GM19043 (cell line): Measurements from ENCODE around the gene RPS14.
"Not testable (repeated sequence)": the region's sequence is repeated elsewhere in the genome, so short reads cannot be mapped to it uniquely, and the experiment has no call there.

Experiments
- ATAC-seq: cut with Tn5 transposase; IDR thresholded peaks from one replicate; pipeline ENCODE4 v1.9.1; 2021; ENCODE audit warnings: low read depth; ENCODE audit not compliant: unreplicated experiment

The RPS14 gene

DNA sequence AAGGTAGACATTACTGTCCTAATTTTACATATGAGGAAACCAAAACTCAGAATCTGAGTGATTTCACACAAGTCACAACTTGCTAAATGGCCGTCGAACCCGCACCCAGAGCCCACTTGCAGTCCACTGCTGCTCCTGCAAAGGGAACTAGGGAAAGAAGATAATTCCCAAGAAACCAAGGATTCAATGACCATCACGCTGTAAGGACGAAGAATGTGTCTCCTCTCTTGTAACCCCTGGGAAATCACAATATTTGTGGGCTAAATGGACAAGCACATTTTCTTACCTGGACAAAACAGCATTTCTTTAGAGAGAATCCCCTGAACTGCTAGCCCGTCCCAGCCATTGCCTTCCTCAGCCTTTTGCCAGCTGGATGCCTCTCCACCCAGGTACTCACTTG, 2.4 kb downstream of the RPS14 start:
- no peak for ATAC-seq

DNA sequence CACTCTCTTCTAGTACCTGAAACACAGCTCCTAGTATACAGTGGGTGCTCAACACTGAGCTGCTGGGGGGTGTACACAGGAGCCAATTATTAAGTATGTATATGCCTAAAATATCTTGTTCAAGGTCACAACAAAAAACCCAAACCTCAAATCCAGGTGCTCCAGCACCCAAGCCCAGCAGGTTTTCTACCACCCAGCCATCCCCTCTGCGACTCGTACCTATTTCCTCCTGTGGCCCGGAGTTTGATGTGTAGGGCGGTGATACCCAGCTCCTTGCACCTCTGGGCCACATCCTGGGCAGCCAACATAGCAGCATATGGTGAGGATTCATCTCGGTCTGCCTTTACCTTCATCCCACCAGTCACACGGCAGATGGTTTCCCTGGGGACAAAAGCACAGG, 3.0 kb downstream of the RPS14 start:
- ATAC-seq = no peak

DNA sequence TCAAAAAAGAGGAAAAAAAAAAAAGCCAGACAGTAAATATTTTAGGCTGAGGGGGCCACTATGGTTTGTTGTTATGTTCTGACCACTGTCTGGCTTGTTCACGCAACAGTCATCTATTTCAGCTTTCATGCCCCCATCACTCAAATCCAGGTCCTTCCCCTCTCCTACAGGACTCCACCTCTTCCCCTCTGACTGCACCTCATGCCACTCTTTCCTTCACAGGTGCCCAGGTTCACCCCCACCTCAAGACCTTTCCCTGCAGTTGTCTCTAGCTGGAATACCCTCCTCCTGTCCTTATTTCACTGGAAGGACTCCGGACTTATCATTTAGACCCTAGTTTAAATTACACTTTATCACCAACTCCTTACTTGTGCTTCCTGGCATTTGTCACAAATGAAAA, 3.5 kb downstream of the RPS14 start:
- no peak for ATAC-seq

DNA sequence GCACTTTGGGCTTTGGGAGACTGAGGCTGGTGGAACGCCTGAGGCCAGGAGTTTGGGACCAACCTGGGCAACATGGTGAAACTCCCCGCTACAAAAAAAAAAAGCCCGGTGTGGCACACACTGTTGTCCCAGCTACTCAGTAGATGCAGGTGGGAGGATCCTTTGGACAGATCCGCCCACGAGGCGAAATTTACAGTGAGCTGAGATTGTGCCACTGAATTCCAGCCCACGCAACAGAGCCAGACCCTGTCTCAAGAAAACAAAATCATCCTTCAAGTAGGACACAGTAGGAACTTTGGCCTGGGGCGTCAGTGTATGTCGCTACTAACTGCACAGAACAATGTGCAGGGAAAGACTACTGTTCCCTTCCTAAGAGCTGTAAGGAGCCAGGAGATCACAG, 4.8 kb downstream of the RPS14 start:
- no peak for ATAC-seq

DNA sequence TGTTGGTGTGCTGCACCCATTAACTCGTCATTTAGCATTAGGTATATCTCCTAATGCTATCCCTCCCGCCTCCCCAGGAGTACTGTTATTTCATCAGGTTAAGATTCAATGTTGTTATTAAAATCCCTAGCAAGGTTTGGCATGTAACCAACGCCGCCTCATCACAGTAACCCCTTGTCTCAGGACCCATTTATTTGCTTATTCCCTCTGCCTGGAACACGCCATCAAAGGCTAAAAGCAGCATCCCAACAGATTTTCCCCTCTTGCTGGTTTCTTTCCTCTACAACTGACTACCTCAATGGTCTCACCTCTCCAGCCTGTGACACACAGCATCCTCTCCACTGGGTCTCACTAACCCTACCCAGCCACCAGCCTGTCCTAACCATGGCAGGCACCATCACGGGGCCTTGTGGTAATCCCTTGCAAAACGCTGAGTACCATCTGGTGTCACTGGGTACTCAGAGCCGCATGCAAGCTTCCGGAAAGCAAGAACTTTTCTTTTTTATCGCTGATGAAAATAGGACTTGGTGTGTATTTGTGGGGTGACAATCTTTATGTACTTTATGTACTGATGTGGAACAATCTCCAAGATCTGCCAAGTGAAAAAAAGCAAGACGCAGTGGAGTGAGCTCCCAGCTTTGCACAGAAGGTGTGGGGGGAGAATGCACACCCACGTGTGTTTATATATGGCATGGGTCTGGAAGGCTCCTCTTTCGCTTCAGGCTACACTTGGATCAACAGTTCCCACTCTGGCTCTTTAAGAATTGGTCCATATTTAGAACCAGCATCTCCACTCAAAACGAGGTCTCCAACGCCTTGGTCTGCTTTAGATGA, 6.1 kb downstream of the RPS14 start:
- no peak for ATAC-seq

DNA sequence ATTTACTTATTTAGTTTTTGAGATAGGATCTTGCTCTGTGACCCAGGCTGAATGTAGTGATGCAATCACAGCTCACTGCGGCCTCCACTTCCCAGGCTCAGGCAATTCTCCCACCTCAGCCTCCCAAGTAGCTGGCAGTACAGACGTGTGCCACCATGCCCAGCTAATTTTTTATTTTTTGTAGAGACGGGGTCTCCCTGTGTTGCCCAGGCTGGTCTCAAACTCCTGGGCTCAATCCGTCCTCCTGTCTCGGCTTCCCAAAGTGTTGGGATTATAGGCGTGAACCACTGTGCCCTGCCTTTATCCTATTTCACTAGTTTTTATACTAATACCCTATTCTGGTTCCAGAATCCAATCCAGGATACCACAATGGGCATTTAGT, 6.8 kb downstream of the RPS14 start:
- ATAC-seq = no peak

DNA sequence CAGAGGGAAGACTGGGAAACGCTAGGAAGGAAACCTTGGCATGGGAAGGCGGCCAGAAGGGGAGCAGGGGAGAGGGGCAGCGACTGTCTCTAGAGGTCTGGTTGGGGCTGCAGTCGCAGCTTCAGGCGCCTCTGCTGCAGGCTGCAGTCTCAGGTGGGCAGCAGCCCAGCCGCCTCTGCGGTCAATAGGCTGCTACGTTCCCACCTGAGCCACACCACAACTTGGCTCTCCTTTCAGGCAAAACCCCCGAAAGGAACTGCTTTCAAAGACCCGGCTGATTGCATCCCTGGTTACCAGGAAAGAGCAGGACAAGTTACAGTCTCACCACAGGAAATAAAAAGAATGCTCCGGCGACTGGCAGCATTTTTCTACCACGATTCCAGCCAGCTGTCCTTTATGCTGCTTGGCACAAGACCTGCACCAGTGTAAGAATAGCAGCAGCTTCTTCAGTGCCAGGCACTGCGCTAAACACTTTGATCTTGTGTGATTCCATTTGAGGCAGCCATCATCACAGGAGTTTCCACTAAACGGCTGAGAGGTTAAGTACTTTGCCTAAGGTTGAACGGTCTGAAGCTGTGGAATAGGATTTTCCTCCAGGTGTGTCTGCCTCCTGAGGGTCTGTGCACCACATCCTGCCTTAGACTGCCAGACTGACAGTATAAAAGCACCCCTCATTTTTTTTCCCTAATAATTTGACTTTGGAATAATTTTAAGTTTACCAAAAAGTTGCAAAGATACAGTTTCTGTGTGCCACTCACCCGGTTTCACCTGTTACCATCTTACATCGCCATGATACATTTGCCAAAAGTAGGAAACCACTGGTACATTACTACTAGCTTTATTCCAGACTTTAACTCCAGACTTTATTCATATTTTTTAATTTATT, 7.5 kb downstream of the RPS14 start:
- no peak for ATAC-seq

DNA sequence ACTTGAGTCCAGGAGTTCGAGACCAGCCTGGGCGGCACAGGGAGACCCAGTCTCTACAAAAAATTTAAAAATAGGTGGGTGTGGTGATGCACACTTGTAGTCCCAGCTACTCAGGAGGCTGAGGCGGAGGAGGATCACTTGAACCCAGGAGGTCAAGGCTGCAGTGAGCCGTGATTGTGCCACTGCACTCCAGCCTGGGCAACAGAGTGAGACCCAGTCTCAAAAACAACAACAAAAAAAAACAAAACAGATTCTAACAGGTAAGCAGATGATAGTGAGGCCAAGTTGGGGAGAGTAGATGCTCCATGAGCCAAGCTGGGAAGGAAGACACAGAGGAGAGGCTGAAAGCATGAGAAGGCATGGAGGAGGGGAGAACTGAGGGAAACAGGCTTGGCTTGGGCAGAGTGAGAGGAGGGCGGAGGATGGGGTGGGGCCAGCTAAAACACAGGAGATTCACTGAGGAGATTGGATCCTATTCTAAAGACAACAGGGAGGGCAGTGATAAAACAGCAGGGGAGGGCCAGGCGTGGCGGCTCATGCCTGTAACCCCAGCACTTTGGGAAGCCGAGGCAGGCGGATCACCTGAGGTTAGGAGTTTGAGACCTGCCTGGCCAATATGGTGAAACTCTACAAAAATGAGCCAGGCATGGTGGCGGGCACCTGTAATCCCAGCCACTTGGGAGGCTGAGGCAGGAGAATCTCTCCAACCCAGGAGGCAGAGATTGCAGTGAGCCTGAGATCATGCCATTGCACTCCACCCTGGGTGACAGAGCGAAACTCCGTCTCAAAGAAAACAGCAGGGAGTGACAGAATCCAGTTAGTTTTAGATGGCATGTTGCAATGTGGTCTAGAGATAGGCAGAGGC, 8.4 kb downstream of the RPS14 start:
- ATAC-seq = no peak

DNA sequence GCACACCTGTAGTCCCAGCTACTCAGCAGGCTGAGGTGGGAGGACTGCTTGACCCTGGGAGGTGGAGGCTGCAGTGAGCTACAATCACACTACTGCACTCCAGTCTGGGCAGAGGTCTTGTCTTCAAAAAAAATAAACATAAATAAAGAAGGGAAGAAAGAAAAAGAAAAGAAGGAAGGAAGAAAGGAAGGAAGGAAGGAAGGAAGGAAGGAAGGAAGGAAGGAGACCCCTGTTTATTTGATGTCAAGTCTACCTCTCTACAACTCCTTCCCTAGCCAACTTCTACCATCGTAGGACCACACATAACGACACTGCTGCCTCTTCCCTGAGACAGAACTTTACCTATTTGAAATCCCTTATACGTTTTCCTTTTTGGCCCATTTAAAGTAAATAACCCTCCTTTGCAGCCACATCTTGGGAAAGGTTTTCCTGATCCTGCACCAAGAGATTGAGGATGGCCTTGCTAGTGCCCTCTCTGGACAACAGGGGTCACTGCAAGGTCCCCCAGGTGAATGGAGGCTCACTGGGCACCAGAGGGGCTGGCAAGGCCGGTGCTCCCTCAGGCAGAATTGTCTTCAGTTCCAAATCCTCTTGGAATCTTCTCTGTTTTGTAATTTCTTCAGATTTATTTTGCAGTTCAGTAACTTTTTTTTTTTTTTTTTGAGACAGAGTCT, 10.5 kb downstream of the RPS14 start:
- no peak for ATAC-seq

DNA sequence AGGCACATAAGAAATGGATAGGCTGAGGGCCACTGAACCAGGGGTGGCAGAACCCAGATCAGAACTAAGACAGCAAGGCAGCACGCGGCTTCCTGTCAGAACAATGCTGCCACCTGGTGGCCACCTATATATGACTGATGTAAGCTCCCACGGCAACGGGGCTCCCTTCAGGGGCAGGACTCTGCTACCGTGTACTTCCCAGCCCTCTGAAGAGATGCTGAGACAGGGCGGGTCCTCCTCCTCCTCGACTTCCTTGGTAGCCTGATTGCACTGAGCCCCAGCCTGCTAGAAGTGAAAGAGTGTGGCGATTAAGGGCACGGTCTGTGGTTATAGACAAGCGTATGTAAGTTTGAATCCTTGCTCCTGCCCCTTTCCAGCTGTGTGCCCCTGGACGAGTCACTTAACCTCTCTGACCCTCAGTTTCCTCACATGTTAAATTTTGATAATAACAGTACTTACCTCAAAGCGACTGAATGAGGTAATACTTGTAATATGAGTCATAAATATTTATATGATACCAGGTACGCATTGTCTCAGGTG, 13.3 kb downstream of the RPS14 start:
- ATAC-seq = peak; percentile 86

DNA sequence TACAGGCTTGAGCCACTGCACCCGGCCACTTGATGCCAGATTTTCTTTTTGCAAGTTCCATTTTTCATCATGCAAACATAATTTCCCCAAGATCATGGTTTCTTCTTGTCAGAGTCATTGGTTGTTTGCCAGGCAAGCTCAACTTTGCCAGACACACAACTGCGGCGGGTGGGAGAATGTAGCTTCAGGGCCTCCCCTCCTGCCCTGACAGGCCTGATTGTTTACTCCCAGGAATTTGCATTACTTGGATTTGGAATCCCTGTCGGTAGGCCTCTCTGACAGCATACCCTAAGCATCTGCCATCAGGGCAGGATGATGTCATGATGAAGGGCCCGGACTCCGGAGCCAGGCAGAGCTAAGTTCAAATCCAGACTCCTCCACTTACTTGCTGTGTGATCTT, 15.1 kb downstream of the RPS14 start:
- no peak for ATAC-seq

DNA sequence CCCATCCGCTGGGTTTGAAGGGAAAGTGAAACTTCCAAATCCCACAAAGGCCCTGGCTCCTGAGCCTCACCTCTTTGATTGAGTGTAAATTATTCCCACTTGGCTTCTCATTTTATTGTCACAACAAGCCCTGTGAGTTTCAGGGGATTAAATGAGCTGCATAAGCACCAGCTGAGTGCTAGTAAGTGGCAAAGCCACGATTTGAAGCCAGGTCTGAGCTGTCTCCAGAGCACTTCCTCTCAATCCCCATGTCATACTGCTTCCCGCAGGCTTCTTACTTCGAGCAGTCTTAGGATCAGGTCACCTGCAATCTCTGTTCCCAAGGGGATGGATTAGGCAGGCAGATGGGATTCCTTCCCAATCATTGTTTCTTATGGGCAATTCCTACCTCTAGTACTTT, 18.0 kb downstream of the RPS14 start:
- ATAC-seq = no peak

DNA sequence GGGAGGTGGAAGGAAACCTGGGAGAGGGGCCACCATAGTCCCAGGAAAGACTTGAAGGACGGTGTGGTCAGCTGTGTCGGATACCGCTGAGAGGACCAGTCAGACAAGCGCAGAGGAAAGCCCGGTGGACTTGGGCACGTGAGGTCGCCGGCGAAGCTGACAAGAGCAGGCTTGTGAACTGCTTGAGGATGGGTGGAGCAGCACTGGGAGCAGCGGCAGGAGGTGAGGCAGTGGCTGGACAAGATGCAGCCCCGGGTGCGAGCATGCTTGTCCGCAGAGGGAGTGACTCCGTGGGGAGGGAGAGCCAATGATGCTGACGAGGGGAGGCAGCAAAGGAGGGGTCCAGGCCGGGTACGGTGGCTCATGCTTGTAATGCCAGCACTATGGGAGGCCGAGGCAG, 18.5 kb downstream of the RPS14 start:
- no peak for ATAC-seq

DNA sequence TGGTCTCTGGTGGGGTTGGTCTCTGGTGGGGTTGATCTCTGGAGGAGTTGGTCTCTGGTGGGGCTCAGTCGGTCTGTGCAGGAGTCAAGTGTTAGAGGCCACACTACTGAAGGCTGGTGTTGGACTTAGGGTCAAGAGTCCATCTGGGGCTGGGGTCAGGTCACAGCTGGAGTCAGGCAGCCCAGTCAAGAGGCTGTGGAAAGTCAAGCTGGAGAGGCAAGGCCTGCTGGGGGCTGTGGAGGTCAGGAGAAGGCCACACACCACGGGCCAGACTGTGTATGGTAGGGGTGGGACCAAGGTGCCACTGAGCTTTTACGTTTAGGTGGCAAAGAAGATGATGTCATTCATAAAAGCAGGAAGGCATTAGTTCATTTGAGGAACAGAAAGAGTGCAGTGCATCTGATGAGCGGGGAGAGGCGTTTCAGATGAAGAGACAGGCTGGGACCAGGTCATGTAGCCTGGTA, 20.1 kb downstream of the RPS14 start:
- ATAC-seq = no peak

DNA sequence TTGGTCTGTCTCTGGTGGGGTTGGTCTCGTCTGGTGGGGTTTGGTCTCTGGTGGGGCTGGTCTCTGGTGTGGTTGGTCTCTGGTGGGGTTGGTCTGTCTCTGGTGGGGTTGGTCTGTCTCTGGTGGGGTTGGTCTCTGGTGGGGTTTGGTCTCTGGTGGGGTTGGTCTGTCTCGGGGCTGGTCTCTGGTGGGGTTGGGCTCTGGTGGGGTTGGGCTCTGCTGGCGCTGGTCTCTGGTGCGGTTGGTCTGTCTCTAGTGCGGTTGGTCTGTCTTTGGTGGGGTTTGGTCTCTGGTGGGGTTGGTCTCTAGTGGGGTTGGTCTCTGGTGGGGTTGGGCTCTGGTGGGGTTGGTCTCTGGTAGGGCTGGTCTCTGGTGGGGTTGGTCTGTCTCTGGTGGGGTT, 20.6 kb downstream of the RPS14 start:
- no peak for ATAC-seq

DNA sequence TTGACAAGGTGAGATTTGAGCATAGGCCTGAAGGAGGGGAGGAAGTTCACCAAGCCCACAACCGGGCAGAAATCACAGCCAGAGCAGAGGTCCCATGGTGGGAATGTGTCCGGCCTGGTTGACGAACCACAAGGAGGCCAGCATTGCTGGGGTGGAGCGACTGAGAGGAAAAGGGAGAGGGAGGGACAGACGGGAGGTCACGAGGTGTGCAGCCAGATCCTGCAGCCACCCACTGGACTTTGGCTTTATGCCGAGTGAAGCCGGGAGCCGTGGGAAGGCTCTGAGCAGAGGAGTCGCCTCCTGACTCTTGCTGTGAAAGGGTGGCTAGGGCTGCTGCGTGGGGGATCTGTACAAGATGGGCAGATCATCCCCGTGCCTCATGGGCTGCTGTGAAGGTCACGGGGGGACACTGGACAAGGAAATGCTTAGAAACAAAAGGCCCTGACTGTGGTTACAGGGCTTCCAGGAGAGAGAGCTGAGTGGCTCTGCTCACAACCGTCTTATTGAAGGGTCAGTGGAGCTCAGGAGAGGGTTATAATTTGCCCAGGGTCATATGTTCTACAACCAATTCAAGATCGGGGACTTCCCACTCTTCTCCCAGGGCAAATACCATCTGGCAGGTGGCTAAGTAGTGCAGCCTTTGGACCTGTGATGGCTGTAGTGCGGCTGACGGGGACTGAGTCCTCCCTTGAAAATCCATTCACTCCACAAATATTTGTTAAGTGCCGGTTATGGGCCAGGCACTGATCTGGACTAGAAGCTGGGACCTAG, 21.2 kb downstream of the RPS14 start:
- no peak for ATAC-seq

DNA sequence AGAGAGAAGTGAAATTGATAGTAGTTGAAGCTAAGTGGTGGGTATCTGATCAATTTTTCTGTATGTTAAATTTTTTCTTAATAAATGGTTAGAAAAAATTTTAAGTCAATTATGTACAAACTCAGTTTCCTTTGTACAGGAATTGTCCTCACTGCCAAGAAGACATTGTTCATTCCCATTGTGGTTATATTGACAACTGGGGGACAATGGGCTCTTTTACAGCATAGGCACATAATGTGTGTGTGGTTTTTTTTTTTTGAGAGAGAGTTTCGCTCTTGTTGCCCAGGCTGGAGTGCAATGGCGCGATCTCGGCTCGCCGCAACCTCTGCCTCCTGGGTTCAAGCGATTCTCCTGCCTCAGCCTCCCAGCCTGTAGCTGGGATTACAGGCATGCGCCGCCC, 23.4 kb downstream of the RPS14 start:
- not testable (repeated sequence) for ATAC-seq

DNA sequence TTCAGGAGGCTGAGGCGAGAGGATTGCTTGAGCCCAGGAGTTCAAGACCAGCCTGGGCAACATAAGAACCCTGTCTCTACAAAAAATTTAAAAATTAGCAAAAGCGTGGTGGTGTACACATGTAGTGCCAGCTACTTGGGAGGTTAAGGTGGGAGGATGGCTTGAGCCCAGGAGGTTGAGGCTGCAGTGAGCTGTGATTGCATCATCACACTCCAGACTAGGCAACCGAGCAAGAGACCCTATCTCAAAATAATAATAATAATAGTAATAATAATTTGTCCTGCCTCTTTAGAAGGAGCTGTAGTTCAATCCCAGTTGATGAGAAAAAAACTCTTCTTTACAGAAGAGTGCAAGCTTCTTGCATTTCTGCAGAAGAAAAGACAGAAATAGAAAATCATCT, 26.8 kb downstream of the RPS14 start:
- ATAC-seq = no peak

DNA sequence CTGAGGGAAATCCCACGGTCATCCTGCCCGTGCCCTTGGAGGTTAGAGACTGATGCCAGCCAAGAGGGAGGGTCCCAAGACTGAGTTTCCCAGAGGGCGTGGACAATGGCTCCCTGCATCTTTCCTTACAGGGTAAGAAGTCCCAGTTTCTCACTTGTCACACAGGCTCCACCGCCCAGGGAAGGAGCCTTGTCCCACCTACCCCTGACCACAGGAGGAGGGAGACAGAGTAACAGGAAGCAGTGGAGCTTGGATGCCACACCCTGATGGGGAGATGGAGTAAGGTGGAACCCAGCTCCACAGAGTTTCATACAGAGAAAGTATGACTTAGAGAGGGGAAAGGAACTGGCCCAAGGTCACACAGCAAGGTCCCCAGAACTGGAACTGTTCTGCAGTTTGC, 27.5 kb downstream of the RPS14 start:
- no peak for ATAC-seq
